Lower leg skin (tissue), 4 donors: ENCODE data around the gene KRT76. TPM values are rescaled to one million over a fixed set of nuclear protein-coding genes. Genes with fewer than 3 reads are reported as not detected.

ENCODE experiments used
- DNase-seq, 2 donors: peaks; one replicate each; pipeline ENCODE4 v3.0.0-alpha.2; 2019; ENCODE audit warnings: low spot score in 2 of 2
- H3K4me3 ChIP-seq: fragments of 200-600 bp; sonication (generic); 2 replicates; pipeline ENCODE4 v1.5.1; 2017; ENCODE audit warnings: mild to moderate bottlenecking, low read depth; ENCODE audit not compliant: poor library complexity, severe bottlenecking
- CTCF ChIP-seq, 3 donors: fragments of 450-650 bp; IDR thresholded peaks; one replicate each; pipeline ENCODE4 v1.5.1; 2016; ENCODE audit warnings: antibody characterized with exemption in 3 of 3, mild to moderate bottlenecking in 3 of 3, moderate library complexity in 2 of 3
- POLR2A ChIP-seq, 2 donors: fragments of 450-650 bp; IDR thresholded peaks; one replicate each; pipeline ENCODE4 v1.6.1; 2016 to 2017; ENCODE audit warnings: antibody characterized with exemption in 2 of 2, mild to moderate bottlenecking in 1 of 2, moderate library complexity in 1 of 2
- WGBS, 2 donors: methylation state at CpG; one replicate each; pipeline ENCODE4 v1.1.5; 2018; 5-methylcytosine and 5-hydroxymethylcytosine counted together
- intact Hi-C: fragments of 100-400 bp; cut with DNase I; formaldehyde crosslinking; loops from one replicate; pipeline ENCODE4 v1.15.0; 2023; ENCODE audit warnings: low total_unique reads
- total RNA-seq, 4 donors: library from RNA; depleted of rRNA; stranded (reverse); fragments of >200 nt; gene quantifications; one replicate each; pipeline ENCODE4 v1.1.0, GENCODE V29; 2016

The KRT76 gene
- total RNA-seq, 4 donors from 2014 or later, result not detected

DNA sequence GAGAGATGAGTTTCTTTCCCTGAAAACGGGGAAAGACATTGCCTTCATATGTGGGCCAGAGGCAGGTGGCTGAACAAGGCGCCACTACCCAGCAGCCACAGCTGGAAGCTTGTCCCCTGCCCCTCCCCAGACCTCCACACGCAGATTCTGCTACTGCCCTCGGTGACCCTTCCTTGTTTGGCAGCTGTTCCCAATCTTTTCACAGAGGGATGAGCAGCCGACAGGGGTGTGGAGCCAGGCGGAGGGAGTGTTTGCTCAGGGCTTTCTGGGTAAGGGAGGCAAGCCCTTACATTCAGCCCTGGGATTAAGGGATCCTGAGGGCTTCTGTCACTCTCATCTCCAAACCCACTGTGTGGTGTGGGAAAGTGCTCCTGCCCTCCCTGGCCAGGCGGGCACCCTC lies 41.2 kb upstream of the KRT76 start:
- WGBS, 2 donors, result 43 to 54% methylated on average over 7 of the region's 7 CpGs
- H3K4me3 ChIP-seq, result no peak overlapping the region
- intact Hi-C loops, result no loop called here
- TF ChIP-seq POLR2A (IDR thresholded peaks at IDR 0.05), result no peak
- TF ChIP-seq CTCF (IDR thresholded peaks at IDR 0.05), result no peak
- no peak for DNase-seq

- no peak for TF ChIP-seq CTCF (IDR thresholded peaks at IDR 0.05)
- TF ChIP-seq POLR2A (IDR thresholded peaks at IDR 0.05), result no peak
- no peak overlapping the region for H3K4me3 ChIP-seq
- DNase-seq, result no peak
- WGBS, 2 donors, result 69 to 91% methylated on average over 2 of the region's 2 CpGs
- intact Hi-C loops, result no loop called here
Observed at GRCh38 chr12:52817699-52818238, 40.6 kb upstream of the KRT76 start.

GRCh38 chr12:52817003-52817698 lies 40.0 kb upstream of the KRT76 start:
- no peak for DNase-seq
- no peak for TF ChIP-seq CTCF (IDR thresholded peaks at IDR 0.05)
- TF ChIP-seq POLR2A (IDR thresholded peaks at IDR 0.05), result no peak
- WGBS, 2 donors, result 88 to 89% methylated on average over 7 to 8 of the region's 8 CpGs
- intact Hi-C loops, result no loop called here
- no peak overlapping the region for H3K4me3 ChIP-seq

GRCh38 chr12:52815676-52816588 lies 38.8 kb upstream of the KRT76 start:
- WGBS, 2 donors, result 83 to 84% methylated on average over 9 of the region's 9 CpGs
- no peak for DNase-seq
- TF ChIP-seq POLR2A (IDR thresholded peaks at IDR 0.05) (no peak), CTCF (IDR thresholded peaks at IDR 0.05) (no peak)
- intact Hi-C loops, result no loop called here
- H3K4me3 ChIP-seq, result no peak overlapping the region

GRCh38 chr12:52815161-52815560 lies 38.0 kb upstream of the KRT76 start:
- H3K4me3 ChIP-seq, result no peak overlapping the region
- 89 to 93% methylated on average over 4 of the region's 4 CpGs for WGBS, 2 donors
- TF ChIP-seq POLR2A (IDR thresholded peaks at IDR 0.05) (no peak), CTCF (IDR thresholded peaks at IDR 0.05) (no peak)
- DNase-seq, result no peak
- intact Hi-C loops, result no loop called here
